ENCODE results near the gene FNDC3B.

FNDC3B gene

GRCh38 chr3:172319595-172319994 lies 280.2 kb downstream of the FNDC3B start:
- TF ChIP-seq REST (IDR thresholded peaks at IDR 0.05; ENCODE audit: insufficient read depth in 1 of 2, low read depth in 2 of 2, low read length in 2 of 2) (no peak), POLR2AphosphoS5 (IDR thresholded peaks at IDR 0.05; ENCODE audit: low read depth, low read length) (no peak), SIN3A (IDR thresholded peaks at IDR 0.05; ENCODE audit: borderline replicate concordance, insufficient read depth, low read length) (no peak)

GRCh38 chr3:172320468-172320867 lies 281.1 kb downstream of the FNDC3B start:
- no peak for TF ChIP-seq REST (IDR thresholded peaks at IDR 0.05; ENCODE audit: insufficient read depth in 1 of 2, low read depth in 2 of 2, low read length in 2 of 2)
- TF ChIP-seq POLR2AphosphoS5 (IDR thresholded peaks at IDR 0.05; ENCODE audit: low read depth, low read length) = no peak
- no peak for TF ChIP-seq TAF1 (IDR thresholded peaks at IDR 0.05; ENCODE audit: borderline replicate concordance, insufficient read depth, low read length)
- no peak for TF ChIP-seq SIN3A (IDR thresholded peaks at IDR 0.05; ENCODE audit: borderline replicate concordance, insufficient read depth, low read length)
- TF ChIP-seq FOXP2 (optimal IDR thresholded peaks at IDR 0.05; ENCODE audit: borderline replicate concordance, extremely low read depth, extremely low read length, insufficient read depth) = no peak

GRCh38 chr3:172321035-172321434 lies 281.7 kb downstream of the FNDC3B start:
- no peak for TF ChIP-seq POLR2AphosphoS5 (IDR thresholded peaks at IDR 0.05; ENCODE audit: low read depth, low read length)
- TF ChIP-seq TAF1 (IDR thresholded peaks at IDR 0.05; ENCODE audit: borderline replicate concordance, insufficient read depth, low read length) = no peak
- no peak for TF ChIP-seq SIN3A (IDR thresholded peaks at IDR 0.05; ENCODE audit: borderline replicate concordance, insufficient read depth, low read length)
- TF ChIP-seq FOXP2 (optimal IDR thresholded peaks at IDR 0.05; ENCODE audit: borderline replicate concordance, extremely low read depth, extremely low read length, insufficient read depth) = no peak

- TF ChIP-seq REST (IDR thresholded peaks at IDR 0.05; ENCODE audit: insufficient read depth in 1 of 2, low read depth in 2 of 2, low read length in 2 of 2) (no peak), FOXP2 (optimal IDR thresholded peaks at IDR 0.05; ENCODE audit: borderline replicate concordance, extremely low read depth, extremely low read length, insufficient read depth) (no peak), SIN3A (IDR thresholded peaks at IDR 0.05; ENCODE audit: borderline replicate concordance, insufficient read depth, low read length) (no peak), POLR2AphosphoS5 (IDR thresholded peaks at IDR 0.05; ENCODE audit: low read depth, low read length) (no peak), TAF1 (IDR thresholded peaks at IDR 0.05; ENCODE audit: borderline replicate concordance, insufficient read depth, low read length) (no peak)
Observed at GRCh38 chr3:172323894-172324610, 284.7 kb downstream of the FNDC3B start.

- TF ChIP-seq POLR2AphosphoS5 (IDR thresholded peaks at IDR 0.05; ENCODE audit: low read depth, low read length) (no peak), FOXP2 (optimal IDR thresholded peaks at IDR 0.05; ENCODE audit: borderline replicate concordance, extremely low read depth, extremely low read length, insufficient read depth) (no peak), SIN3A (IDR thresholded peaks at IDR 0.05; ENCODE audit: borderline replicate concordance, insufficient read depth, low read length) (no peak), TAF1 (IDR thresholded peaks at IDR 0.05; ENCODE audit: borderline replicate concordance, insufficient read depth, low read length) (no peak), REST (IDR thresholded peaks at IDR 0.05; ENCODE audit: insufficient read depth in 1 of 2, low read depth in 2 of 2, low read length in 2 of 2) (no peak)
Observed at GRCh38 chr3:172324611-172325203, 285.3 kb downstream of the FNDC3B start.

Measured in PFSK-1 (cell line).